Measurements from ENCODE around the gene LTF. TPM values are rescaled to one million over a fixed set of nuclear protein-coding genes. Genes with fewer than 3 reads are reported as not detected.

LTF gene
- total and polyA plus RNA-seq, 2 of the 13 experiments (the other 11 are each of a cell fraction or from before 2014, with no cell fraction given), result not detected

- H2AFZ ChIP-seq (ENCODE audit: low read length), result no peak overlapping the region
- H4K20me1 ChIP-seq (ENCODE audit: insufficient read depth, low read length), result no peaks in the 10 kb centered on the region
- BruUV-seq (replicated peaks), result no TSS peak
- FAIRE-seq (no peak), DNase-seq (ENCODE audit: low spot score) (no peak), ATAC-seq (no peak)
- H3K79me2 ChIP-seq (ENCODE audit: insufficient read depth, low read length), result no peaks in the 10 kb centered on the region
- intact Hi-C loops (cut with micrococcal nuclease; ENCODE audit: unreplicated experiment) (no loop called here), in situ Hi-C loops (cut with HindIII; ENCODE audit: extremely low pct_ligation_motif_present, low pct_unique_long_range_greater_than_20kb) (no loop called here)
- TF ChIP-seq KLF13 (CRISPR knock-in tag; IDR thresholded peaks at IDR 0.05), result no peak
- TF ChIP-seq LBX2 (CRISPR knock-in tag; IDR thresholded peaks at IDR 0.05; ENCODE audit: borderline replicate concordance), result no peak
- TF ChIP-seq ZNF282 (IDR thresholded peaks at IDR 0.05; ENCODE audit: partially characterized antibody), result no peak
- TF ChIP-seq MYC (CRISPR knock-in tag; IDR thresholded peaks at IDR 0.05; ENCODE audit: borderline replicate concordance), result no peak
- no peak for TF ChIP-seq WIZ (CRISPR knock-in tag; IDR thresholded peaks at IDR 0.05)
- no peak for TF ChIP-seq ZNF431 (CRISPR knock-in tag; IDR thresholded peaks at IDR 0.05; ENCODE audit: borderline replicate concordance, low read depth)
- no peak for TF ChIP-seq THAP7 (CRISPR knock-in tag; IDR thresholded peaks at IDR 0.05)
- no peak for TF ChIP-seq ZNF530 (CRISPR knock-in tag; IDR thresholded peaks at IDR 0.05; ENCODE audit: low read depth)
- no peak overlapping the region for H3K4me3 ChIP-seq (replicated peaks in 1 of 3; ENCODE audit: insufficient read depth in 1 of 3, low read depth in 2 of 3, low read length in 3 of 3)
- peaks cover 0 to 7% of the 10 kb centered on the region in 2 experiments; a peak in 1 of 5 replicates for H3K27me3 ChIP-seq (ENCODE audit: control insufficient read depth in 1 of 2, insufficient read depth in 2 of 2, low read length in 2 of 2)
- no peak overlapping the region for H3K27ac ChIP-seq (ENCODE audit: extremely low read length, insufficient read depth, low read length)
- no peaks in the 10 kb centered on the region for H3K9me3 ChIP-seq (ENCODE audit: low read length)
- WGBS (ENCODE audit: low lambda C conversion rate), result 14% methylated on average over 6 of the region's 6 CpGs
- no peaks in the 10 kb centered on the region for H3K4me1 ChIP-seq (ENCODE audit: insufficient read depth, low read length)
- no peak overlapping the region for H3K4me2 ChIP-seq (ENCODE audit: low read depth, low read length)
- POLR2A ChIA-PET, result no interaction called here
- no peaks in the 10 kb centered on the region for H3K36me3 ChIP-seq (replicated peaks in 1 of 2; ENCODE audit: control insufficient read depth in 1 of 2, insufficient read depth in 2 of 2, low read length in 2 of 2)
- no peak overlapping the region for H3K9ac ChIP-seq (ENCODE audit: insufficient read depth, low read depth, low read length)
- CTCF ChIA-PET (ENCODE audit: low intra/inter-chr PET ratio, low total read pairs), result no interaction called here
These were observed 13.1 kb upstream of the LTF start for GRCh38 chr3:46477756-46478155.

- DNase-seq (ENCODE audit: low spot score), result no peak
- 21% methylated on average over 4 of the region's 4 CpGs for whole genome bisulfite sequencing (ENCODE audit: low lambda C conversion rate)
- Histone ChIP-seq H3K9ac (ENCODE audit: insufficient read depth, low read depth, low read length) (no peak overlapping the region), H3K4me1 (ENCODE audit: insufficient read depth, low read length) (no peaks in the 10 kb centered on the region), H3K9me3 (ENCODE audit: low read length) (no peaks in the 10 kb centered on the region), H2AFZ (ENCODE audit: low read length) (no peak overlapping the region), H3K4me3 (replicated peaks in 1 of 3; ENCODE audit: insufficient read depth in 1 of 3, low read depth in 2 of 3, low read length in 3 of 3) (no peak overlapping the region), H3K27me3 (ENCODE audit: control insufficient read depth in 1 of 2, insufficient read depth in 2 of 2, low read length in 2 of 2) (peaks cover 0 to 7% of the 10 kb centered on the region in 2 experiments; a peak in 1 of 5 replicates), H3K27ac (ENCODE audit: extremely low read length, insufficient read depth, low read length) (no peak overlapping the region), H3K36me3 (replicated peaks in 1 of 2; ENCODE audit: control insufficient read depth in 1 of 2, insufficient read depth in 2 of 2, low read length in 2 of 2) (no peaks in the 10 kb centered on the region), H4K20me1 (ENCODE audit: insufficient read depth, low read length) (no peaks in the 10 kb centered on the region), H3K4me2 (ENCODE audit: low read depth, low read length) (no peak overlapping the region), H3K79me2 (ENCODE audit: insufficient read depth, low read length) (no peaks in the 10 kb centered on the region)
- intact Hi-C loops (cut with micrococcal nuclease; ENCODE audit: unreplicated experiment) (no loop called here), in situ Hi-C loops (cut with HindIII; ENCODE audit: extremely low pct_ligation_motif_present, low pct_unique_long_range_greater_than_20kb) (no loop called here)
- FAIRE-seq, result no peak
- no peak for ATAC-seq
- ChIA-PET CTCF (ENCODE audit: low intra/inter-chr PET ratio, low total read pairs) (no interaction called here), POLR2A (no interaction called here)
- BruUV-seq (replicated peaks), result no TSS peak
- no peak for TF ChIP-seq FLYWCH1 (CRISPR knock-in tag; IDR thresholded peaks at IDR 0.05)
- TF ChIP-seq ZNF570 (CRISPR knock-in tag; IDR thresholded peaks at IDR 0.05; ENCODE audit: borderline replicate concordance), result no peak
- TF ChIP-seq RERE (CRISPR knock-in tag; IDR thresholded peaks at IDR 0.05; ENCODE audit: low read depth), result no peak
- TF ChIP-seq PRPF4 (IDR thresholded peaks at IDR 0.05; ENCODE audit: low read depth, low read length, poor library complexity, severe bottlenecking), result no peak
These were observed 12.4 kb upstream of the LTF start for GRCh38 chr3:46477145-46477544.

All from HepG2 (cell line).